ENCODE results near the gene FYTTD1.

DNA sequence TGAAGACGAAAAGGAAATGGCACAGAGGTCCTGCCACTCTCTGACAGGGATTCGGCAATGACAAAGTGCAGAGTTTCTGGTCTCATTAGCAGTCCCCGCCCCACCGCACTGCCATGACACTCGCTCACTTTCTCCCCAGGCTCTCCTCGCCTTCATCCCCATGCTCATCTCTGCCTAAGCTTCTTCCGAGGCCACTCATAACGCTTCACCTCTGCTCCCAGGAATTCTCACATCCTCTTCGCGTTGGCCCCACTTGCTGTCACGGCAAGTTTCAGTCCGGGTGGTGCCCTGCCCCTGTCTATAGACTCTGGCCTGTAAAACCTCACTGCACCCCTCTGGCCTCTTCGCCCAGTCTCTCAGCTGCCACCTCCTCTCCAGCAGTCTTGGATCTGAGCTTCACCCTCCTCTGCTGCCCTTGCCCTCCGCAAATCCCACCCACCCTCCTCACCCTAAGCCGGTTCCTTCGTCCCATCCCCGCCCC lies 13.6 kb upstream of the FYTTD1 start:
- TF ChIP-seq, protein P1, sequence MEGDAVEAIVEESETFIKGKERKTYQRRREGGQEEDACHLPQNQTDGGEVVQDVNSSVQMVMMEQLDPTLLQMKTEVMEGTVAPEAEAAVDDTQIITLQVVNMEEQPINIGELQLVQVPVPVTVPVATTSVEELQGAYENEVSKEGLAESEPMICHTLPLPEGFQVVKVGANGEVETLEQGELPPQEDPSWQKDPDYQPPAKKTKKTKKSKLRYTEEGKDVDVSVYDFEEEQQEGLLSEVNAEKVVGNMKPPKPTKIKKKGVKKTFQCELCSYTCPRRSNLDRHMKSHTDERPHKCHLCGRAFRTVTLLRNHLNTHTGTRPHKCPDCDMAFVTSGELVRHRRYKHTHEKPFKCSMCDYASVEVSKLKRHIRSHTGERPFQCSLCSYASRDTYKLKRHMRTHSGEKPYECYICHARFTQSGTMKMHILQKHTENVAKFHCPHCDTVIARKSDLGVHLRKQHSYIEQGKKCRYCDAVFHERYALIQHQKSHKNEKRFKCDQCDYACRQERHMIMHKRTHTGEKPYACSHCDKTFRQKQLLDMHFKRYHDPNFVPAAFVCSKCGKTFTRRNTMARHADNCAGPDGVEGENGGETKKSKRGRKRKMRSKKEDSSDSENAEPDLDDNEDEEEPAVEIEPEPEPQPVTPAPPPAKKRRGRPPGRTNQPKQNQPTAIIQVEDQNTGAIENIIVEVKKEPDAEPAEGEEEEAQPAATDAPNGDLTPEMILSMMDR (conservative IDR thresholded peaks at IDR 0.05; ENCODE audit: low read depth, low read length), result no peak
- no peak for TF ChIP-seq POLR2A (IDR thresholded peaks at IDR 0.05; ENCODE audit: low read depth, low read length)
- TF ChIP-seq FOS (IDR thresholded peaks at IDR 0.05; ENCODE audit: low read depth, low read length), result no peak
- no peak for TF ChIP-seq CEBPB (IDR thresholded peaks at IDR 0.05; ENCODE audit: low read depth, low read length)
- no peak for TF ChIP-seq NFE2L2 (IDR thresholded peaks at IDR 0.05; ENCODE audit: low read depth, low read length)
- TF ChIP-seq RAD21 (IDR thresholded peaks at IDR 0.05; ENCODE audit: low read length), result no peak
